Measurements from ENCODE around the gene SECTM1.
"Not testable (repeated sequence)": the region's sequence is repeated elsewhere in the genome, so short reads cannot be mapped to it uniquely, and the experiment has no call there.

SECTM1 gene

DNA sequence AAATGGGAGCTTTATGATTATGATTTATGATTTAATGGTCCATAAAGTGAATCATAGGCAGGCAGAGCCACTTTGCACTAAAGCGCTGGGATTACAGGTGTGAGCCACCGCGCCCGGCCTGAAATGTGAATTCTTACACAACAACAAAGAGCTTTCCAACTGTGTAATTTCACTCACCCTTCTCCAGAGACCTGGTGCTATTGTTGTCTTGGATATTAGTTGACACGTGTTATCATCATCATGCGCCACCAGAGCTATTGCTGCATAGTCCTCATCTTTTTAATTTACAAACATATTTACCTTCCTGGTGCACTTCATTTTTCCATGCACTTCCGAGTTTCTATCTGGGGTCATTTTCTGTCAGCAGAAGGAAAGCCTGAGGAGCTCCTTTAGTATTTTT lies 33.2 kb upstream of the SECTM1 start:
- no peak for DNase-seq (ENCODE audit: low read depth, low spot score)
- no peak overlapping the region for H3K4me3 ChIP-seq (ENCODE audit: low read depth, low read length)
- POLR2A ChIA-PET = interaction anchor here (0.7 kb wide), 1 partner anchor 116 kb away, joined by 6 read pairs; no protein-coding TSS in a partner anchor
- CTCF ChIA-PET = interaction anchor here (0.9 to 2.2 kb wide), 7 partner anchors 9 to 58 kb away, joined by 3 to 18 read pairs (median 5); no protein-coding TSS in a partner anchor
- no peak for TF ChIP-seq CTCF (IDR thresholded peaks at IDR 0.05; ENCODE audit: insufficient read depth, low read length, missing control alignments)

DNA sequence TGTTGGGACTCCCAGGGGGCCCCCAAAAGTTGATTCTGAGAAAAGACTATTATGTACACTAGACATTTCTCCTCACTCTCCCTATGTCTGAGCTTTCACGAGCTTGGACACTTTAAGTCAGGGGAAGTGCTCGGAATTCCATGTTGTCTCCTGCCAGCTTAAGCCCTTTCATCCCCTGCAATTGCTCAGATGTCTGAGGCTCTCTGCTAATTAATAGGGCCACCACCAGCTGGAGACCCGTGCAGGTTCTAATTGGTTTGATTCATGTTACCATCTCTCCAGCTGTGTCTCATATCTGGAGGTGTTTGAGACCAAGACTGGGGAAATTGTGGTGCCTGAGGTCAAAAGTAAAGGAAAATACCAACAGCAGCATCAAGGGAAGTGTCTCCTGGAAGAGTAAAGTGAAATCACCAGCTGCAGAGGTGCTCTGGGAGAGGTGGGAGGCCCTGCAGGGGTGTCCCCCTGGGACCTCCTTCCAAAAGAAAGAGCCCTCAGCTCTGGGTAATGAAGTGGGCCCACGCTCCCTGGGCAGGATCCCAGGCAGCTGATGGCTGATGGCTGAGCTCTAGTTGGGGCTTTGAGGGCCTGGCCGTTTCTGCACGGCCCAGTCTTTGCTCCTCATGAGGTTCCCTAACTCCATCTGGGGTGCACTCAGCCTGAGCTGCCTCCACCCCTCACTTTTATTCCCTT lies 32.2 kb upstream of the SECTM1 start:
- DNase-seq (ENCODE audit: low read depth, low spot score) = no peak
- H3K4me3 ChIP-seq (ENCODE audit: low read depth, low read length) = no peak overlapping the region
- ChIA-PET CTCF (interaction anchor here (1.4 to 2.3 kb wide), 5 partner anchors 9 to 59 kb away, joined by 3 to 18 read pairs (median 5); no protein-coding TSS in a partner anchor), POLR2A (no interaction called here)
- no peak for TF ChIP-seq CTCF (IDR thresholded peaks at IDR 0.05; ENCODE audit: insufficient read depth, low read length, missing control alignments)

DNA sequence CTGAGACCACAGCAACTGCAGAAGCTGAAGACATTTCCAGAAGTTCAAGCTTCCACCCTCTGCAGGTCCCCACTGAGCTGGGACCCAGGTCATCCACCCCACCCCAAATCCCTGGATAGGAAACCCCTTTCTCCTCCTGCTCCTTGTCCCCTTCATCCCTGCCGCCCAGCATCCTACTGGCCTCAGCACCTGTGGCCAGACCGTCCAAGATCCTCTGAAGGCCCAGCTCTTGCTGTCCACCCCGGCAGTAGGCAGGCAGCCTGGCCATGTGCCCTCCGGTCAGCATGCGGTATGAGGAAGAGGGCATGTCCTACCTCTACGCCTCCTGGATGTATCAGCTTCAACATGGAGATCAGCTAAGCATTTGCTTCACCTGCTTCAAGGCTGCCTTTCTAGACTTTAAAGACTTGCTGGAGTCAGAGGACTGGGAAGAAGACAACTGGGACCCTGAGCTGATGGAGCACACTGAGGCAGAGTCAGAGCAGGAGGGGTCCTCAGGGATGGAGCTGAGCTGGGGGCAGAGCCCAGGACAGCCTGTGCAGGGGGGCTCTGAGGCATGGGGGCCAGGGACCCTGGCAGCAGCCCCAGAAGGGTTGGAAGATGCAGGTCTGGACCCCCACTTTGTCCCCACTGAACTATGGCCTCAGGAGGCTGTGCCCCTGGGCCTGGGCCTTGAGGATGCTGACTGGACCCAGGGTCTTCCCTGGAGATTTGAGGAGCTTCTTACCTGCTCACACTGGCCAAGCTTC lies 28.5 kb upstream of the SECTM1 start:
- no peak for TF ChIP-seq CTCF (IDR thresholded peaks at IDR 0.05; ENCODE audit: insufficient read depth, low read length, missing control alignments)
- ChIA-PET CTCF (interaction anchor here (1.2 to 3.4 kb wide), 2 partner anchors 11 to 54 kb away, joined by 4 to 41 read pairs; no protein-coding TSS in a partner anchor), POLR2A (no interaction called here)
- no peak for DNase-seq (ENCODE audit: low read depth, low spot score)
- no peak overlapping the region for H3K4me3 ChIP-seq (ENCODE audit: low read depth, low read length)

GRCh38 chr17:82359451-82360074 lies 26.0 kb upstream of the SECTM1 start:
- POLR2A ChIA-PET; DNase-seq (ENCODE audit: low read depth, low spot score); H3K4me3 ChIP-seq (ENCODE audit: low read depth, low read length): not testable (repeated sequence)
- CTCF ChIA-PET = interaction anchor here (2.1 to 2.8 kb wide), 2 partner anchors 10 to 40 kb away, joined by 6 to 8 read pairs; no protein-coding TSS in a partner anchor

GRCh38 chr17:82358465-82359350 lies 25.1 kb upstream of the SECTM1 start, which contains the start of gene TEX19:
Gene TEX19, plus strand, starts transcription at chr17:82359247. Its CDS starts 2,904 bp downstream, at chr17:82362151.
- no peak for DNase-seq (ENCODE audit: low read depth, low spot score)
- ChIA-PET POLR2A (no interaction called here), CTCF (interaction anchor here (1.7 to 2.8 kb wide), 4 partner anchors 8 to 56 kb away, joined by 6 to 12 read pairs (median 8); no protein-coding TSS in a partner anchor)
- no peak within 1 kb of the TSS for H3K4me3 ChIP-seq (ENCODE audit: low read depth, low read length)
- TF ChIP-seq CTCF (IDR thresholded peaks at IDR 0.05; ENCODE audit: insufficient read depth, low read length, missing control alignments) = no peak

- no peak overlapping the region for H3K4me3 ChIP-seq (ENCODE audit: low read depth, low read length)
- POLR2A ChIA-PET = no interaction called here
- CTCF ChIA-PET = interaction anchor here (1.4 to 2.8 kb wide), 7 partner anchors 8 to 68 kb away, joined by 3 to 12 read pairs (median 7); partner anchors contain the start of gene SECTM1
- no peak for DNase-seq (ENCODE audit: low read depth, low spot score)
- no peak for TF ChIP-seq CTCF (IDR thresholded peaks at IDR 0.05; ENCODE audit: insufficient read depth, low read length, missing control alignments)
Observed at GRCh38 chr17:82357394-82357793, 23.8 kb upstream of the SECTM1 start.
